Stomach (tissue), 9 donors: Measurements from ENCODE around the gene SRSF3. TPM values are rescaled to one million over a fixed set of nuclear protein-coding genes. Genes with fewer than 3 reads are reported as not detected.

Experiments used
- DNase-seq, 2 donors: peaks; one replicate each; pipeline versions ENCODE4 v3.0.0 to v3.0.0-alpha.2; 2013 to 2019
- H3K27ac ChIP-seq, 5 donors: fragments of 200-600 bp in 4 of 5; sonication (generic) in 4 of 5; one replicate each; pipeline ENCODE4 v1.5.1; 2013 to 2019; ENCODE audit warnings: mild to moderate bottlenecking in 1 of 5, moderate library complexity in 1 of 5
- H3K27me3 ChIP-seq, 3 donors: fragments of 200-600 bp; sonication (generic); one replicate each; pipeline ENCODE4 v1.5.1; 2017 to 2019; ENCODE audit warnings: mixed run types in 1 of 3
- H3K36me3 ChIP-seq, 4 donors: fragments of 200-600 bp; sonication (generic); 1 replicate in 3 of 4; 2 replicates in 1 of 4; pipeline ENCODE4 v1.5.1; 2016 to 2019
- H3K4me1 ChIP-seq, 4 donors: fragments of 200-600 bp; sonication (generic); one replicate each; pipeline ENCODE4 v1.5.1; 2016 to 2019
- H3K4me3 ChIP-seq, 4 donors: fragments of 200-600 bp; sonication (generic) in 3 of 4; one replicate each; pipeline ENCODE4 v1.5.1; 2016 to 2019; ENCODE audit warnings: mild to moderate bottlenecking in 1 of 4
- H3K9me3 ChIP-seq, 4 donors: fragments of 200-600 bp; sonication (generic); one replicate each; pipeline ENCODE4 v1.5.1; 2016 to 2019
- EP300 ChIP-seq: sonication (generic); formaldehyde crosslinking; IDR thresholded peaks from one replicate; pipeline ENCODE4 v1.6.1; 2017; ENCODE audit warnings: antibody characterized with exemption
- POLR2A ChIP-seq, 4 donors: fragments of 450-650 bp; IDR thresholded peaks; one replicate each; pipeline ENCODE4 v1.6.1; 2016; ENCODE audit warnings: antibody characterized with exemption in 4 of 4, control low read depth in 2 of 4, mild to moderate bottlenecking in 1 of 4, moderate library complexity in 1 of 4
- POLR2AphosphoS5 ChIP-seq, 3 donors: sonication (generic); formaldehyde crosslinking; IDR thresholded peaks; one replicate each; pipeline ENCODE4 v1.6.1; 2016; ENCODE audit warnings: antibody characterized with exemption in 3 of 3
- WGBS, 5 donors: extraction: QIAGEN DNeasy Blood & Tissue Kit in 3 of 5; methylation state at CpG; one replicate each; pipeline versions ENCODE4 v1.1.5 to v1.1.7; 2013 to 2018; 5-methylcytosine and 5-hydroxymethylcytosine counted together
- intact Hi-C: fragments of 100-400 bp; cut with DNase I; formaldehyde crosslinking; loops from one replicate; pipeline ENCODE4 v1.15.1; 2023; ENCODE audit warnings: low total_unique reads
- polyA plus RNA-seq, 3 donors: library from polyadenylated mRNA; stranded (reverse); fragments of 200-250 nt; gene quantifications; one replicate each; pipeline ENCODE4 v1.2.3, GENCODE V29; 2013
- total RNA-seq, 5 donors: library from RNA; depleted of rRNA; stranded (reverse); fragments of >200 nt; gene quantifications; one replicate each; pipeline versions ENCODE4 v1.1.0 to v1.2.3, GENCODE V29; 2014 to 2016
- TF ChIP-seq, protein P1 (sequence below), 7 experiments: fragments of 450-650 bp in 4 of 7; fragments of 200-600 bp in 3 of 7; sonication (generic) in 3 of 7; IDR thresholded peaks; one replicate each; pipeline ENCODE4 v1.5.1; 2016 to 2019; ENCODE audit warnings: antibody characterized with exemption in 7 of 7, control low read depth in 2 of 7, mild to moderate bottlenecking in 1 of 7
- donor health status: healthy with polysubstance abuse.
- donor health status: Bipolar disorder and iron deficiency.
- donor health status: healthy.

Gene SRSF3
- total and polyA plus RNA-seq, 8 donors, result 77.2 to 250 (median 146) TPM

DNA sequence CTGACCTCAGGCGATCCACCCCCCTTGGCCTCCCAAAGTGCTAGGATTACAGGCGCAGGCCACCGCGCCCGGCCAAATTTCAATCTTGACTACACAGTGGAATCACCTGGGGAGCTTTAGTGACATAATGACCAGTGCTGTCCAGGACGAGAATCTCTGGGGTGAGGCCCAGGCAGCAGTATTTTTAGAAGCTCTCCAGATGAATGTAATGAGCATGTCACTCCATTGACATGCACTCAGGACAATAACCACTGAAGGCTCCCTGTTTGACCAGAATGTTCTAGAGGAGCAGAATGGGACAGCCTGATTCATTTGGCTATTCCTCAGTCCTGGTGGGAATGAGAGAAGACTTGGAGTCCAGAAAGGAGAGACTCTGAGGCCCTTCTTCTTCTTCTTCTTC is 39.2 kb downstream of the SRSF3 start:
- Histone ChIP-seq H3K27me3 (no peaks in the 10 kb centered on the region), H3K4me1 (peaks cover 15 to 25% (median 19%) of the 10 kb centered on the region in 4 donors), H3K27ac (peak overlapping the region in 1 of 5 donors; percentile 43), H3K36me3 (no peaks in the 10 kb centered on the region), H3K9me3 (no peaks in the 10 kb centered on the region), H3K4me3 (no peak overlapping the region)
- no peak for TF ChIP-seq POLR2AphosphoS5 (IDR thresholded peaks at IDR 0.05)
- TF ChIP-seq, protein P1, sequence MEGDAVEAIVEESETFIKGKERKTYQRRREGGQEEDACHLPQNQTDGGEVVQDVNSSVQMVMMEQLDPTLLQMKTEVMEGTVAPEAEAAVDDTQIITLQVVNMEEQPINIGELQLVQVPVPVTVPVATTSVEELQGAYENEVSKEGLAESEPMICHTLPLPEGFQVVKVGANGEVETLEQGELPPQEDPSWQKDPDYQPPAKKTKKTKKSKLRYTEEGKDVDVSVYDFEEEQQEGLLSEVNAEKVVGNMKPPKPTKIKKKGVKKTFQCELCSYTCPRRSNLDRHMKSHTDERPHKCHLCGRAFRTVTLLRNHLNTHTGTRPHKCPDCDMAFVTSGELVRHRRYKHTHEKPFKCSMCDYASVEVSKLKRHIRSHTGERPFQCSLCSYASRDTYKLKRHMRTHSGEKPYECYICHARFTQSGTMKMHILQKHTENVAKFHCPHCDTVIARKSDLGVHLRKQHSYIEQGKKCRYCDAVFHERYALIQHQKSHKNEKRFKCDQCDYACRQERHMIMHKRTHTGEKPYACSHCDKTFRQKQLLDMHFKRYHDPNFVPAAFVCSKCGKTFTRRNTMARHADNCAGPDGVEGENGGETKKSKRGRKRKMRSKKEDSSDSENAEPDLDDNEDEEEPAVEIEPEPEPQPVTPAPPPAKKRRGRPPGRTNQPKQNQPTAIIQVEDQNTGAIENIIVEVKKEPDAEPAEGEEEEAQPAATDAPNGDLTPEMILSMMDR (IDR thresholded peaks at IDR 0.05), result no peak
- TF ChIP-seq EP300, result no peak
- TF ChIP-seq POLR2A (IDR thresholded peaks at IDR 0.05), result no peak
- 89 to 96% (median 91%) methylated on average over 6 of the region's 6 CpGs for WGBS, 5 donors
- intact Hi-C loops, result no loop called here
- DNase-seq, result no peak

DNA sequence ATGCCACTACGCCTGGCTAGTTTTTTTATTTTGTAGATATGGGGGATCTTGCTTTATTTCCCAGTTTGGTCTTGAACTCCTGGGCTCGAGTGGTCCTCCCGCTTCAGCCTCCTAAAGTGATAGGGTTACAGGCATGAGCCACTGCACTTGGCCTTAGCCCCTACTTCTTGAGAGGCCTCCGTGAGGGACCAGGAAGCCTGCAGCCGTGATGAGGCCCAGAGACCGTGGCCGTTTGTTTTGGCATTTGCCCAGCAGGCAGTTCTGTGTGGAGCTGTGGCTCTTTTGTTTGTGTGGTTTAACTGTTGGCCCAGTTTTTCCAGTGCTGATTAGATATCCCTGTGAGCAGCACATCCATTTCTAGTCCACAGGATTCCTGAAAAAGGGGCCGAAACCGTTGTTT is 39.8 kb downstream of the SRSF3 start:
- H3K4me3 ChIP-seq, result no peak overlapping the region
- peak overlapping the region in 2 of 5 donors; percentile 13 to 43 for H3K27ac ChIP-seq
- no peaks in the 10 kb centered on the region for H3K9me3 ChIP-seq
- no peaks in the 10 kb centered on the region for H3K36me3 ChIP-seq
- intact Hi-C loops, result no loop called here
- TF ChIP-seq POLR2AphosphoS5 (IDR thresholded peaks at IDR 0.05) (peak in 2 of 3 donors; percentile 41 to 66), EP300 (no peak)
- WGBS, 5 donors, result 22 to 44% (median 25%) methylated on average over 9 of the region's 9 CpGs
- peaks cover 15 to 22% (median 16%) of the 10 kb centered on the region in 4 donors for H3K4me1 ChIP-seq
- DNase-seq, result peak; percentile 93 to 94
- no peaks in the 10 kb centered on the region for H3K27me3 ChIP-seq

DNA sequence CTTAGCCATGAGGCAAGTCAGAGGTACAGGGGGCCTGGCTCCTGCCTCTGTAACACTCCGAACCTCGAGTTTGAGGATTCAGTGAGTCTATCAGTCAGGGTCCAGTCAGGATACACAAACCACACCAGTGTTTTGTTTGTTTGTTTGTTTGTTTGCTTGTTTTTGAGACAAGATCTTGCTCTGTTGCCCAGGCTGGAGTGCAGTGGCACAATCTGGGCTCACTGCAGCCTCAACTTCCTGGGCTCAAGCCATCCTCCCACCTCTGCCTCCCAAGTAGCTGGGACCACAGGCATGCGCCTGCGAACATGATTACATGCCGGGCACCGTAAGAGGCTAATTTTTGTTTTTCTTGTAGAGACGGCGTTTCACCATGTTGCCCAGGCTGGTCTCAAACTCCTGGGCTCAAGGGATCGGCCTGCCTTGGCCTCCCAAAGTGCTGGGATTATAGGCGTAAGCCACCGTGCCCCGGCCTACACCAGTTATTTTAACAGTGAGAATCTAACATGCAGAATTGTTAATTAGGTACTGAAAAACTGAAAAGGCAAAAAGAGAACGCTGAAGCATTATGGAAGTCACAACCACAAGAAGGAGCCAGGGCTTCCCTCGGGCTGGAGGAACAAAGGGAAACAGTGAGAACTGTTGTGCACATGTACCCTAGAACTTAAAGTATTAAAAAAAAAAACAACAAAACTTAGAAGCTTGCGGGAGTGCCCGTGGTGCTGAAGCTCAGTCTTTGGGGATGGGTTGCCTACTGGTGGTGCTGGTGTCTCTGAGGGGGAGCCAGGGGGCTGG is 40.4 kb downstream of the SRSF3 start:
- TF ChIP-seq EP300 (no peak), POLR2A (IDR thresholded peaks at IDR 0.05) (no peak), POLR2AphosphoS5 (IDR thresholded peaks at IDR 0.05) (no peak)
- TF ChIP-seq, protein P1 (IDR thresholded peaks at IDR 0.05), result no peak
- 66 to 76% (median 68%) methylated on average over 15 to 16 of the region's 16 CpGs for WGBS, 5 donors
- Histone ChIP-seq H3K36me3 (no peaks in the 10 kb centered on the region), H3K4me3 (no peak overlapping the region), H3K4me1 (peaks cover 15 to 18% (median 16%) of the 10 kb centered on the region in 4 donors), H3K27me3 (no peaks in the 10 kb centered on the region), H3K9me3 (no peaks in the 10 kb centered on the region), H3K27ac (peak overlapping the region in 2 of 5 donors; percentile 13 to 43)
- DNase-seq, result no peak
- intact Hi-C loops, result no loop called here

DNA sequence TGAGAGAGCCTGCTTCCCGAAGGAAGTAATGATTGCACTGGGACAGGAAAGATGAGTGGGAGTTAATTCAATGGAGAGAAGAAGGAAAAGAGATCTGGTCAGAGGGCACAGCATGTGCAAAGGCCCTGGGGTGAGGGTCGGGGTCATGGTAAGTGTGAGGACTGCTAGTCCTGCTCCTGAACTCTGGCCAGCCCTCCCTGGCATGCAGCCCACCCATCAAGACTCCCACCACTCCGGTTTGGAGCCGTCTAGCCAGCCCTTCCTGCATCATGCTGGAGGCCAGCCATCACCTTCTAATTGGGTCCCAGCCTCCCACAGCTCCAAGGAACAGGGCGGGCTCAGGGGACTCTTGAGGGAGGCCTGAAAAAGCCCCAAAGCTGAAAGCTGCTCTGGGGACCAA is 42.1 kb downstream of the SRSF3 start:
- H3K4me3 ChIP-seq, result no peak overlapping the region
- peaks cover 15 to 17% (median 16%) of the 10 kb centered on the region in 4 donors for H3K4me1 ChIP-seq
- no peak overlapping the region for H3K27ac ChIP-seq
- no peaks in the 10 kb centered on the region for H3K27me3 ChIP-seq
- no peaks in the 10 kb centered on the region for H3K36me3 ChIP-seq
- intact Hi-C loops, result no loop called here
- H3K9me3 ChIP-seq, result no peaks in the 10 kb centered on the region
- no peak for DNase-seq
- 33 to 74% (median 68%) methylated on average over 5 of the region's 5 CpGs for WGBS, 5 donors
- TF ChIP-seq POLR2A (IDR thresholded peaks at IDR 0.05), result no peak
- TF ChIP-seq EP300, result no peak
- TF ChIP-seq, protein P1 (IDR thresholded peaks at IDR 0.05), result no peak
- no peak for TF ChIP-seq POLR2AphosphoS5 (IDR thresholded peaks at IDR 0.05)
